Caco-2 (cell line): ENCODE data around the gene HDAC6. TPM values are rescaled to one million over a fixed set of nuclear protein-coding genes. Genes with fewer than 3 reads are reported as not detected.

Experiments used
- BruUV-seq: library from RNA; stranded (reverse); fragments of 400-500 nt; replicated peaks from 2 replicates; lab custom pipeline; 2021; lab: Mats Ljungman, UMichigan
- CTCF ChIA-PET: fragments of 300-600 bp; sonication (Branson Sonifier 250); formaldehyde crosslinking; loops from one replicate; lab custom pipeline; 2022; ENCODE audit warnings: antibody characterized with exemption; lab: Charles Lee
- POLR2A ChIA-PET: fragments of 300-600 bp; sonication (Branson Sonifier 250); formaldehyde crosslinking; loops from one replicate; lab custom pipeline; 2022; ENCODE audit warnings: antibody characterized with exemption; lab: Charles Lee
- DNase-seq, 2 experiments: peaks; one replicate each; pipeline versions ENCODE4 v3.0.0 to v3.0.0-alpha.2; 2020 to 2022
- H3K27me3 ChIP-seq: replicated peaks from 2 replicates; pipeline ENCODE4 v1.6.0; 2011; ENCODE audit warnings: low read length; ENCODE audit not compliant: control insufficient read depth, insufficient read depth
- H3K36me3 ChIP-seq: 2 replicates; pipeline ENCODE4 v1.5.1; 2011; ENCODE audit warnings: low read length; ENCODE audit not compliant: control insufficient read depth, insufficient read depth
- H3K4me1 ChIP-seq: fragments of 250-450 bp; sonication (Bioruptor Pico); 2 replicates; pipeline ENCODE4 v1.5.1; 2020; ENCODE audit warnings: mild to moderate bottlenecking
- H3K4me3 ChIP-seq: 2 replicates; pipeline ENCODE4 v1.5.1; 2011; ENCODE audit warnings: low read depth, mild to moderate bottlenecking, control low read depth, low read length
- H3K9me3 ChIP-seq: fragments of 250-450 bp; sonication (Bioruptor Pico); 2 replicates; pipeline ENCODE4 v1.5.1; 2020; ENCODE audit warnings: mild to moderate bottlenecking, moderate library complexity
- H3K27ac Mint-ChIP-seq: one replicate; pipeline ENCODE4 v1.8.0; 2022; ENCODE audit warnings: mixed read lengths; ENCODE audit not compliant: unreplicated experiment
- H3K27me3 Mint-ChIP-seq: one replicate; pipeline ENCODE4 v1.8.0; 2022; ENCODE audit warnings: mixed read lengths; ENCODE audit not compliant: insufficient read depth, unreplicated experiment
- H3K36me3 Mint-ChIP-seq: one replicate; pipeline ENCODE4 v1.8.0; 2022; ENCODE audit warnings: mild to moderate bottlenecking, mixed read lengths; ENCODE audit not compliant: insufficient read depth, unreplicated experiment
- H3K4me1 Mint-ChIP-seq: one replicate; pipeline ENCODE4 v1.8.0; 2022; ENCODE audit warnings: low read depth, mixed read lengths; ENCODE audit not compliant: unreplicated experiment
- H3K4me3 Mint-ChIP-seq: one replicate; pipeline ENCODE4 v1.8.0; 2022; ENCODE audit warnings: mild to moderate bottlenecking, moderate library complexity, mixed read lengths; ENCODE audit not compliant: unreplicated experiment
- H3K9me3 Mint-ChIP-seq: one replicate; pipeline ENCODE4 v1.8.0; 2022; ENCODE audit warnings: mixed read lengths; ENCODE audit not compliant: unreplicated experiment
- CTCF ChIP-seq, 2 experiments: fragments of 200-600 bp in 1 of 2; IDR thresholded peaks; 1 replicate in 1 of 2; 2 replicates in 1 of 2; pipeline versions ENCODE4 v1.5.1 to v1.8.0; 2011 to 2022; ENCODE audit warnings: antibody characterized with exemption in 1 of 2, control low read depth in 1 of 2, inconsistent platforms in 1 of 2, low read depth in 1 of 2, low read length in 1 of 2, mild to moderate bottlenecking in 1 of 2, moderate library complexity in 1 of 2; ENCODE audit not compliant: insufficient read depth in 1 of 2, severe bottlenecking in 1 of 2, unreplicated experiment in 1 of 2
- intact Hi-C: fragments of 100-400 bp; cut with micrococcal nuclease; formaldehyde crosslinking; loops from one replicate; pipeline ENCODE4 v1.10.0; 2022; ENCODE audit not compliant: unreplicated experiment
- total RNA-seq: library from RNA; stranded (reverse); gene quantifications from 2 replicates; pipeline ENCODE4 v1.2.3, GENCODE V29; 2022

Gene HDAC6
- total RNA-seq, 1 experiment from 2014 or later: 110 TPM

DNA sequence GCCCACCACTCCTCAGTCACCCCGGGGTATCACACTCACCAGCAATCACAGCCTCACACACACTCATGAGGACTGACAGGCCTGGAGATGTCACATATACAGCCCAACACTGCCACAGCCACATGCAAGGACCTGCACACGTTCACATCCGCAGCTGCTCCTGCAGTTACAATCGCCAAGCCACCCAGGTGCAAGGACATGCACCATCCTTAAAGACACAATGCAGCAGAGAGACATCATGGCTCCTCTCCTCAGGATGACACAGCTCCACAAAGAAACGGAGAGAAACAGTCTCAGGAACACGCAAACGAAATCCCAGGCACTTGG is 32.5 kb downstream of the HDAC6 start:
- H3K4me3 ChIP-seq: peak overlapping the region; percentile 51
- no peaks in the 10 kb centered on the region for H3K36me3 ChIP-seq
- Mint-ChIP-seq H3K27ac (no peak overlapping the region), H3K4me1 (peaks cover 11% of the 10 kb centered on the region), H3K4me3 (peak overlapping the region; percentile 80), H3K36me3 (peaks cover 10% of the 10 kb centered on the region), H3K9me3 (no peaks in the 10 kb centered on the region), H3K27me3 (no peaks in the 10 kb centered on the region)
- intact Hi-C loops: no loop called here
- no peaks in the 10 kb centered on the region for H3K4me1 ChIP-seq
- no peak for TF ChIP-seq CTCF (IDR thresholded peaks at IDR 0.05; ENCODE audit: insufficient read depth in 1 of 2, low read depth in 1 of 2, low read length in 1 of 2, severe bottlenecking in 1 of 2, unreplicated experiment in 1 of 2)
- H3K27me3 ChIP-seq: no peaks in the 10 kb centered on the region
- ChIA-PET POLR2A (interaction anchor here (0.6 to 0.7 kb wide), 2 partner anchors 77 to 158 kb away, joined by 3 read pairs; partner anchors contain the start of gene SLC35A2), CTCF (interaction anchor here (1.0 to 1.2 kb wide), 2 partner anchors 33 to 186 kb away, joined by 3 to 4 read pairs; no protein-coding TSS in a partner anchor)
- no peaks in the 10 kb centered on the region for H3K9me3 ChIP-seq
- DNase-seq: no peak
- BruUV-seq: TSS peak; percentile 66

- H3K27ac Mint-ChIP-seq: no peak within 1 kb of the TSS
- no peaks in the 10 kb centered on the region for H3K9me3 ChIP-seq
- peaks cover 11% of the 10 kb centered on the region for H3K4me1 Mint-ChIP-seq
- no peaks in the 10 kb centered on the region for H3K36me3 ChIP-seq
- H3K4me3 ChIP-seq: peak within 1 kb of the TSS; percentile 51
- H3K27me3 ChIP-seq: no peaks in the 10 kb centered on the region
- DNase-seq: peak; percentile 20 to 60
- ChIA-PET CTCF (interaction anchor here (0.7 kb wide), 1 partner anchor 34 kb away, joined by 4 read pairs; no protein-coding TSS in a partner anchor), POLR2A (interaction anchor here (0.7 kb wide), 1 partner anchor 108 kb away, joined by 4 read pairs; no protein-coding TSS in a partner anchor)
- H3K9me3 Mint-ChIP-seq: no peaks in the 10 kb centered on the region
- H3K4me1 ChIP-seq: no peaks in the 10 kb centered on the region
- intact Hi-C loops: no loop called here
- peaks cover 13% of the 10 kb centered on the region for H3K36me3 Mint-ChIP-seq
- peak within 1 kb of the TSS; percentile 80 for H3K4me3 Mint-ChIP-seq
- no TSS peak for BruUV-seq
- no peaks in the 10 kb centered on the region for H3K27me3 Mint-ChIP-seq
- no peak for TF ChIP-seq CTCF (IDR thresholded peaks at IDR 0.05; ENCODE audit: insufficient read depth in 1 of 2, low read depth in 1 of 2, low read length in 1 of 2, severe bottlenecking in 1 of 2, unreplicated experiment in 1 of 2)
These were observed 33.9 kb downstream of the HDAC6 start, which contains the start of gene PCSK1N for GRCh38 chrX:48835524-48836329. PCSK1N (minus strand) TSS chrX:48835610; CDS start chrX:48835532, 78 bp downstream.

- Mint-ChIP-seq H3K36me3 (peaks cover 15% of the 10 kb centered on the region), H3K27ac (no peak overlapping the region), H3K9me3 (no peaks in the 10 kb centered on the region), H3K4me1 (peaks cover 2% of the 10 kb centered on the region), H3K27me3 (no peaks in the 10 kb centered on the region), H3K4me3 (no peak overlapping the region)
- Histone ChIP-seq H3K4me1 (no peaks in the 10 kb centered on the region), H3K4me3 (no peak overlapping the region), H3K27me3 (no peaks in the 10 kb centered on the region), H3K36me3 (no peaks in the 10 kb centered on the region), H3K9me3 (no peaks in the 10 kb centered on the region)
- no peak for TF ChIP-seq CTCF (IDR thresholded peaks at IDR 0.05; ENCODE audit: insufficient read depth in 1 of 2, low read depth in 1 of 2, low read length in 1 of 2, severe bottlenecking in 1 of 2, unreplicated experiment in 1 of 2)
- CTCF ChIA-PET: no interaction called here
- no TSS peak for BruUV-seq
- DNase-seq: no peak
- POLR2A ChIA-PET: no interaction called here
- intact Hi-C loops: no loop called here
These were observed 37.8 kb downstream of the HDAC6 start for GRCh38 chrX:48839686-48840085.
